Right cardiac atrium (tissue), 5 donors: Measurements from ENCODE around the gene TTLL5. TPM values are rescaled to one million over a fixed set of nuclear protein-coding genes. Genes with fewer than 3 reads are reported as not detected.

Experiments used
- ATAC-seq, 2 donors: fragments of 200-7000 bp; cut with Tn5 transposase; one replicate each; pipeline versions ENCODE4 v1.8.0 to v1.9.1; 2020; ENCODE audit warnings: moderate library complexity in 2 of 2, mild to moderate bottlenecking in 1 of 2
- DNase-seq, 3 donors: peaks; one replicate each; pipeline ENCODE4 v3.0.0-alpha.2; 2020
- H3K27ac ChIP-seq: one replicate; pipeline ENCODE4 v1.5.1; 2013; ENCODE audit warnings: mild to moderate bottlenecking, low read length, control low read depth, moderate library complexity
- H3K27me3 ChIP-seq: one replicate; pipeline ENCODE4 v1.6.1; 2013; ENCODE audit not compliant: control insufficient read depth, insufficient read depth
- H3K4me1 ChIP-seq: one replicate; pipeline ENCODE4 v1.6.1; 2013; ENCODE audit warnings: low read length; ENCODE audit not compliant: control insufficient read depth, insufficient read depth
- H3K4me3 ChIP-seq: one replicate; pipeline ENCODE4 v1.5.1; 2013; ENCODE audit warnings: low read length, control low read depth
- H3K9me3 ChIP-seq: one replicate; pipeline ENCODE4 v1.6.1; 2013; ENCODE audit warnings: low read length; ENCODE audit not compliant: control insufficient read depth
- WGBS: extraction: QIAGEN DNeasy Blood & Tissue Kit; methylation state at CpG from one replicate; pipeline ENCODE4 v1.1.7; 2013; 5-methylcytosine and 5-hydroxymethylcytosine counted together
- intact Hi-C, 4 donors: fragments of 100-400 bp; cut with DNase I; formaldehyde crosslinking; loops; one replicate each; pipeline versions ENCODE4 v1.11.0 to v1.14.0; 2022 to 2023
- polyA plus RNA-seq: library from polyadenylated mRNA; stranded (reverse); fragments of 200-250 nt; gene quantifications from one replicate; pipeline ENCODE4 v1.2.3, GENCODE V29; 2013
- total RNA-seq, 4 donors: library from RNA; stranded (reverse); fragmentation: NEBNext Ultra II Directional; extraction: Animal tissue kit (Norgen Biotek cat#: 25700); gene quantifications; one replicate each; pipeline ENCODE4 v1.2.1, GENCODE V29; 2021
- donor health status: healthy with polysubstance abuse.
- donor health status: DM: no; HTN: yes; CAD: no.
- donor health status: DM: no; HTN: no; CAD: no.
- donor health status: DM: no; HTN: yes; CAD: no; lungs with severe emphysema.
- donor health status: DM: yes; HTN: yes; CAD: no.

The TTLL5 gene
- total and polyA plus RNA-seq, 5 donors, result 8.0 to 22.2 (median 20.0) TPM

DNA sequence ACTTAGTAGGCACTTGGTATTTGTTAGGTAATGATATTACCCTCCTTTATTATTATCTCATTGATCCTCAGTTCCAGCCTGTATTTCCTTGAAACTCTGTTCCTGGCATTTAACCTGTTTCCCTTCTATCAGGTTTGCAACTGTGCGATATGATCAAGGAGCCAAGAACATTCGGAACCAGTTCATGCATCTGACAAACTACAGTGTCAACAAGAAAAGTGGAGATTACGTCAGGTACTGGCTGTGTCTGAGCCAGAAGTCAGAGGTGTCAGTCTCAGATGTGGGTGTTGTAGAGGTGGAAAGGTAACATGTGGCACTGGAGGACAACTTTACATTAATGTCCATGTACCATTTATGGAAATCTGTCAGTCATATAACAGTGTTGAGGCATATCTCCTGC lies 56.7 kb downstream of the TTLL5 start:
- H3K27ac ChIP-seq, result no peak overlapping the region
- peaks cover 9% of the 10 kb centered on the region for H3K4me1 ChIP-seq
- H3K4me3 ChIP-seq, result no peak overlapping the region
- DNase-seq, result no peak
- no peaks in the 10 kb centered on the region for H3K9me3 ChIP-seq
- no peaks in the 10 kb centered on the region for H3K27me3 ChIP-seq
- 66% methylated on average over 3 of the region's 3 CpGs for WGBS
- intact Hi-C loops, result loop anchor here in 3 of 4 donors (10.0 kb wide), 3 partner anchors 57 to 187 kb away; no protein-coding TSS in a partner anchor
- ATAC-seq, result no peak

DNA sequence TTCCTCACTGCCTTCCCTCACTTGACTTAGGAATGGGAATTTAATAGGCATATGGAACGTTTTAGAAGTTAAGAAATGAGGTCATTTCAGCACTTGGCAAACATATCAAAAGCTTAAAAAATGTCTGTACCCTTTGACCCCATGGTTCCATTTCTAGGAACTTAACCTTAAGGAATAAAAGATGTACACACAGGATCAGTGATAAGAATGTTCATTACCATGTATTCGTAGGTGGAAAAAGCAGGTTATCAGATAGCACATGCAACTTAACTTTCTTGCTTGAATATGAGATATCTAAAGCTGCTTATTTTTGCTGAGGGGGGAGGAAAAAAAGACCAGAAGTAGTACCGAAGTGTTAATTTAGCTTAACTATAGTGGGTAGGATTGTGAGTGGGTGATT lies 57.2 kb downstream of the TTLL5 start:
- H3K4me3 ChIP-seq, result no peak overlapping the region
- DNase-seq, result no peak
- 68% methylated on average over 3 of the region's 3 CpGs for WGBS
- no peak overlapping the region for H3K27ac ChIP-seq
- no peak for ATAC-seq
- no peaks in the 10 kb centered on the region for H3K9me3 ChIP-seq
- no peaks in the 10 kb centered on the region for H3K27me3 ChIP-seq
- H3K4me1 ChIP-seq, result peaks cover 9% of the 10 kb centered on the region
- intact Hi-C loops, result loop anchor here in 3 of 4 donors (10.0 kb wide), 3 partner anchors 57 to 187 kb away; no protein-coding TSS in a partner anchor

DNA sequence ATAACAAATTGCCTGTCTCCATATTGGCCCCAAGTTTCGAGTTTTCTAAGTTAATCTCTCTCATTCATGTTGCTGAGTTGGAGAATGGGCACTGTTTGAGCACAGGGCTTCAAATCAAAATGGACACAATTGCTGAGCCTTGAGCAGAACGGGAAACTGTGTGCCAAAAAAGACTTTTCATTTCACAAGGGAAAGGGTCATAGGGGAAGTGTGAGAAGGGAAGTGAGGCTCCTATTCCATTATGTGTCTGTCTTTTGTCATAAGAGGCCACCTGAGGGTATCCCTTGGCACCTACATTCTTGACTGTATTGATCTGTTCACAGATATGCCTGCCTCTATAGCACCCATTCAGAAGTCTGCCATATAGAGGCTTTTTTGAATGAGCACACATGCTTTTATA lies 59.1 kb downstream of the TTLL5 start:
- H3K4me3 ChIP-seq, result no peak overlapping the region
- DNase-seq (no peak), ATAC-seq (no peak)
- intact Hi-C loops, result no loop called here
- no peaks in the 10 kb centered on the region for H3K9me3 ChIP-seq
- WGBS, result 80% methylated on average over 2 of the region's 2 CpGs
- H3K27ac ChIP-seq, result no peak overlapping the region
- H3K27me3 ChIP-seq, result no peaks in the 10 kb centered on the region
- peaks cover 12% of the 10 kb centered on the region for H3K4me1 ChIP-seq

DNA sequence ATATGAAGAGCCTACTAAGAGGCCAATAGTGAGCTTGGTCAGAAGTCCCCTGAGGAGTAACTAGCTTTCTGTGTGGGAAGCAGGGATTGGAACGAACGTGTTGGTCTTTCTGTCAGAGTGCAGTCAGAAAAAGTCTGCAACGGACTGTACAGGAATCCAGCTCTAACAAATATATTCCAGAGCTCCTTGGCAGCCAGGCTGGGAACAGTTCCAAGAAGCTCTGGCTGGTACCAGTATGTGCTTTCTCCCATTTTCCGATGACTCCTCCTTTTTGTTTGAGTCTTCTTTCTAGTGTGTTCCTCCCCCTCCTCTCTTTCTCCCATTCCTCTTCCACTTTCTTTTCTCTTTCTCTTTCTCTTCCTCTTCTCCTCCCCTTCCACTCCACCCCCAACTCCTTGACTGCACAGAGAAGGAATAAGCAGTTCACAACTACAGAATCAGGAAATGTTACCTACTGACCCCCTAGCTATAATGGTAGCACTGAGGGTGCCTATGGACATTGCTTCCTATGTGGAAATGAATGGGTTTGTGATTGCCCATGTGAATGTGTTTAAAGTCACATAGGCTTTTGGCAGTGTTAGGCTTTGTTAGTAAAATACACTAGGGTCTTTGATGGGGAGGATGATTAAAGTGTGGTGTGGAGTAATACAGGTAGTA lies 59.9 kb downstream of the TTLL5 start:
- ATAC-seq, result peak; percentile 79 to 87
- peak; percentile 75 to 90 (median 81) for DNase-seq
- Histone ChIP-seq H3K4me1 (peaks cover 9% of the 10 kb centered on the region), H3K4me3 (no peak overlapping the region), H3K9me3 (no peaks in the 10 kb centered on the region), H3K27me3 (no peaks in the 10 kb centered on the region), H3K27ac (peak overlapping the region; percentile 77)
- WGBS, result 14% methylated on average over 4 of the region's 4 CpGs
- intact Hi-C loops, result no loop called here

DNA sequence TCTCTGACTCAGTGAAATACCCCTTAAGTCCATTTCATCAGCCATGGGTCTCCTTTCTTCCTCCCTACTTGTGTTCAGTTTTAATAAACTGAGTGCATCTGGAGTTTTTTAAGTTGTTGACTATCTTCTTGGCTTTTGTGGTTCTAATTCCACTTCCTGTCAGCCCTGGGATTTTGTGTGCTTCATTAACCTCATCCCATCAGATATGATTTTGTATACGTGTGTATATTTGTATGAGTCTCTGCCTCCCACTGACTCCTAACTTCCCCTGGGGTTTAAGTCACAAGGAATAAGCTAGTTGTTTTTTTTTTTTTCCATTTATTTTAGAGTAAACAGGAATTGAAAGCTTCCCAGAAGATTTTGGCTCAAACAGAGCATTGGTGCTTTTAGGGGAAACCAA lies 62.7 kb downstream of the TTLL5 start:
- intact Hi-C loops, result no loop called here
- 37% methylated on average over 1 of the region's 1 CpG for WGBS
- no peak overlapping the region for H3K4me3 ChIP-seq
- no peaks in the 10 kb centered on the region for H3K9me3 ChIP-seq
- ATAC-seq (no peak), DNase-seq (no peak)
- no peaks in the 10 kb centered on the region for H3K27me3 ChIP-seq
- no peak overlapping the region for H3K27ac ChIP-seq
- H3K4me1 ChIP-seq, result peaks cover 6% of the 10 kb centered on the region

DNA sequence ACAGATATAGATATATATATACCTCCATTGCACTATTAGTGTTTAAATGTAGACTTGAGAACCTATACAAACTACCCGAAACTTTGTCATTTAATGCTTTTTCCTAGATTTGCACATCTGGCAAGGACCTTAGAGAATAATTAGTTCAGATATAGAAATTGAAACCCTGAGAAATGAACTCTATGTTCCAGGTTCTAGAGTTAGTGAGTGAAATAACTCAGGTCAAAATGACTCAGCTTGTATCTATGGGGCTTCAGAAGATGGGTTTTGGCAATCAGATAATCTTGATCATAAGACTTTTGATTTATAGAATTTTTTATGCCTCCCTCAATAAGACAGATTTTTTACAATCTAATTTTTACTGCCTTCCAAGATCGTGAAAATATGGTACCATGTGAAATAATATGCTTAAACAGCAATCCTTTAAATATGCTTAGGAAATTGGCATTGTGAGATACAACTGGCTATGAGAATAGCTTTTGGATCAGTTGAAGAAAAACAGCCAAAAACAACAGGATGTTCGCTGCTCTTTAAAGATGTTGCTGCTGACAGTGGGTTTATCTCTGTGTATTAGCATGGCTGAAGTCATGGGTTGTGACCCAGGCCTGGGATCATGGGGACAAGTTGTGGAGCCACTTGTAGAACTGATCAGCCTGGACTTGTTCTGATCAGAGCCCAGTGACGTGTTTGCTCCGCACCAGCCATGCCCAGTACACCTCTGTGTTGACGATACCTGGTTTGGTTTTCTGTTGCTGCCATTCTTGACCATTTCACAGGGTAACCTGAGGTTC lies 63.6 kb downstream of the TTLL5 start:
- Histone ChIP-seq H3K27ac (peak overlapping the region; percentile 39), H3K9me3 (no peaks in the 10 kb centered on the region), H3K27me3 (no peaks in the 10 kb centered on the region), H3K4me1 (peaks cover 6% of the 10 kb centered on the region), H3K4me3 (no peak overlapping the region)
- DNase-seq (peak in 2 of 3 donors; percentile 53 to 57), ATAC-seq (peak; percentile 42 to 71)
- intact Hi-C loops, result no loop called here
- 69% methylated on average over 6 of the region's 6 CpGs for WGBS

DNA sequence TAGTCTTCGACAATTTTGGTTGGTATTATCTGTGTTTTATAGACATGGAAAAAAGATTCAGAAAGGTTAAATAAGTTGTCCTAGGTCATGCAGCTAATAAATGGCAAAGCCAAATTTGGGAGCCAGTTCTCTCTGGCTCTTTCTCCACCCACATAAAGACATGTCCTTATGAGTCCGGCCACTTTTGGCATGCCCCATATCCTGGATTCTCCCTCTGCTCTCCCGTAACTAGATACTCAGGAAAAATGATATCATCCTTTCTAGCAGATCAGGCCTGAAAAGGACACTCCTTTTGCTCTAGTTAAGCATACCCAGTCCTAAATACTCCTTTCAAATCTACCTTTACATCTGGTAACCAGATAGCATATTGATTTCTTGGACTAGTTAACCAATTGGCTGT lies 64.4 kb downstream of the TTLL5 start:
- Histone ChIP-seq H3K9me3 (no peaks in the 10 kb centered on the region), H3K27me3 (no peaks in the 10 kb centered on the region), H3K4me3 (no peak overlapping the region), H3K27ac (no peak overlapping the region), H3K4me1 (peaks cover 6% of the 10 kb centered on the region)
- WGBS, result 29% methylated on average over 3 of the region's 3 CpGs
- DNase-seq, result peak in 1 of 3 donors; percentile 51
- intact Hi-C loops, result no loop called here
- ATAC-seq, result peak; percentile 63 to 75

DNA sequence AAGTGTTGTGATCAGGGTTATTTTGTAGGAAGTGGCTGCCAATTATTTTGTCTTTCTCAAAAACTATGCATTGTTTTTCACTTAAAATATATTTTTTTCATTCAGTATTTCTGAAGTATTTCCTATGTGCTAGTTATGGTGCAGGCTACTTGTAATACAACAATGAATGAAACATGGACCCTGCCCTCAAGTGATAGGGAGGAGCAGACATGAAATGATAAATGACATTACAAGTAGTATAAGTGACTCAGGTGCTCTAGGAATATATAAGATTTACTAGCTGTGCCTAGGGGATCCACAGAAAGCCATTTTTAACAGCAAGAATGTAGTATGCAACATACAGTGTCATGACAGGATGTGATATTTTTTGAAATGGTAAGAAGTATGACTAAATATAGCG lies 65.3 kb downstream of the TTLL5 start:
- peaks cover 3% of the 10 kb centered on the region for H3K4me1 ChIP-seq
- no peaks in the 10 kb centered on the region for H3K9me3 ChIP-seq
- no peaks in the 10 kb centered on the region for H3K27me3 ChIP-seq
- H3K27ac ChIP-seq, result no peak overlapping the region
- ATAC-seq (no peak), DNase-seq (no peak)
- H3K4me3 ChIP-seq, result no peak overlapping the region
- intact Hi-C loops, result no loop called here
- 91% methylated on average over 1 of the region's 1 CpG for WGBS

- intact Hi-C loops, result no loop called here
- Histone ChIP-seq H3K4me3 (no peak overlapping the region), H3K27me3 (no peaks in the 10 kb centered on the region), H3K4me1 (peaks cover 3% of the 10 kb centered on the region), H3K9me3 (no peaks in the 10 kb centered on the region), H3K27ac (no peak overlapping the region)
- 97% methylated on average over 3 of the region's 3 CpGs for WGBS
- ATAC-seq, result no peak
- DNase-seq, result no peak
These were observed 66.1 kb downstream of the TTLL5 start for GRCh38 chr14:75727124-75727523.

- no peak overlapping the region for H3K27ac ChIP-seq
- no peak overlapping the region for H3K4me3 ChIP-seq
- ATAC-seq (no peak), DNase-seq (no peak)
- WGBS, result 96% methylated on average over 3 of the region's 3 CpGs
- intact Hi-C loops, result no loop called here
- H3K4me1 ChIP-seq, result no peaks in the 10 kb centered on the region
- H3K9me3 ChIP-seq, result no peaks in the 10 kb centered on the region
- no peaks in the 10 kb centered on the region for H3K27me3 ChIP-seq
These were observed 71.8 kb downstream of the TTLL5 start for GRCh38 chr14:75732888-75733287.

DNA sequence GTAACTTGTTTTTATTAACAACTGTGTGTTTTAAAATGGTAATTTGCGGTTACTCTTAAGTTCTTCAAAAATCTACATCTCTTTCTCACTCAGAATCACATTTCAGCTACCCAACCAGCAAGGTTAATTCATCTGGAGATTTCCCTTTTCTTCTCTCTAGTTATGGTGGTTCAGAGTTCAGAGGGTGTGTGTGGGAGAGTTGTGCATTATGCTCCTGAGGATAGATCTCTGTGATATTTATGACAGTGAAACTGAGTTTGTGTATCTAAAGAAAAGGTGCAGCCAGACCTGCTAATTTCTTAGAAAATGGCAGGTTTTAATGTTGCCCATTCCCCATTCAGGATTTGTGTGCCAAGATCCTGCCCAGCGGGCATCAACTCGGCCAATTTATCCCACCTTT lies 73.8 kb downstream of the TTLL5 start:
- no peaks in the 10 kb centered on the region for H3K4me1 ChIP-seq
- H3K4me3 ChIP-seq, result no peak overlapping the region
- no peaks in the 10 kb centered on the region for H3K9me3 ChIP-seq
- DNase-seq (no peak), ATAC-seq (no peak)
- no peaks in the 10 kb centered on the region for H3K27me3 ChIP-seq
- WGBS, result 65% methylated on average over 3 of the region's 3 CpGs
- no peak overlapping the region for H3K27ac ChIP-seq
- intact Hi-C loops, result no loop called here
